ENCODE measurements around the gene CCN5.
"Not testable (repeated sequence)": the region's sequence is repeated elsewhere in the genome, so short reads cannot be mapped to it uniquely, and the experiment has no call there.

CCN5 gene

GRCh38 chr20:44695295-44695673, 19.9 kb upstream of the CCN5 start:
- DNase-seq = no peak

GRCh38 chr20:44695674-44696300, 19.4 kb upstream of the CCN5 start:
- DNase-seq = no peak

- DNase-seq = peak in 1 of 2 experiments; percentile 2
Observed at GRCh38 chr20:44696315-44696714, 18.9 kb upstream of the CCN5 start.

- DNase-seq = not testable (repeated sequence)
Observed at GRCh38 chr20:44697041-44697440, 18.1 kb upstream of the CCN5 start.

GRCh38 chr20:44698351-44698750, 16.8 kb upstream of the CCN5 start:
- DNase-seq = no peak

- DNase-seq = no peak
Observed at GRCh38 chr20:44700306-44700705, 14.9 kb upstream of the CCN5 start.

GRCh38 chr20:44701118-44701857, 13.9 kb upstream of the CCN5 start:
- DNase-seq = no peak

- no peak for DNase-seq
Observed at GRCh38 chr20:44701858-44702256, 13.3 kb upstream of the CCN5 start.

- DNase-seq = no peak
Observed at GRCh38 chr20:44702776-44703175, 12.4 kb upstream of the CCN5 start.

- DNase-seq = no peak
Observed at GRCh38 chr20:44703183-44703925, 11.8 kb upstream of the CCN5 start.

GRCh38 chr20:44703956-44704488, 11.1 kb upstream of the CCN5 start:
- no peak for DNase-seq

- no peak for DNase-seq
Observed at GRCh38 chr20:44704551-44704971, 10.6 kb upstream of the CCN5 start.

GRCh38 chr20:44705364-44706094, 9.6 kb upstream of the CCN5 start:
- no peak for DNase-seq

GRCh38 chr20:44706301-44707017, 8.7 kb upstream of the CCN5 start:
- DNase-seq = no peak

GRCh38 chr20:44707018-44707579, 8.1 kb upstream of the CCN5 start:
- no peak for DNase-seq

- DNase-seq = no peak
Observed at GRCh38 chr20:44709380-44709779, 5.8 kb upstream of the CCN5 start.

- DNase-seq = no peak
Observed at GRCh38 chr20:44709797-44710196, 5.4 kb upstream of the CCN5 start.

- DNase-seq = no peak
Observed at GRCh38 chr20:44711237-44711636, 3.9 kb upstream of the CCN5 start.

- no peak for DNase-seq
Observed at GRCh38 chr20:44714102-44714700, 968 bp upstream of the CCN5 start.

- no peak for DNase-seq
Observed at GRCh38 chr20:44715499-44716308, 535 bp downstream of the CCN5 start.
